Measurements from ENCODE around the gene SNCA. TPM values are rescaled to one million over a fixed set of nuclear protein-coding genes. Genes with fewer than 3 reads are reported as not detected.

SNCA gene
- total RNA-seq, 1 donor: 3.5 TPM

DNA sequence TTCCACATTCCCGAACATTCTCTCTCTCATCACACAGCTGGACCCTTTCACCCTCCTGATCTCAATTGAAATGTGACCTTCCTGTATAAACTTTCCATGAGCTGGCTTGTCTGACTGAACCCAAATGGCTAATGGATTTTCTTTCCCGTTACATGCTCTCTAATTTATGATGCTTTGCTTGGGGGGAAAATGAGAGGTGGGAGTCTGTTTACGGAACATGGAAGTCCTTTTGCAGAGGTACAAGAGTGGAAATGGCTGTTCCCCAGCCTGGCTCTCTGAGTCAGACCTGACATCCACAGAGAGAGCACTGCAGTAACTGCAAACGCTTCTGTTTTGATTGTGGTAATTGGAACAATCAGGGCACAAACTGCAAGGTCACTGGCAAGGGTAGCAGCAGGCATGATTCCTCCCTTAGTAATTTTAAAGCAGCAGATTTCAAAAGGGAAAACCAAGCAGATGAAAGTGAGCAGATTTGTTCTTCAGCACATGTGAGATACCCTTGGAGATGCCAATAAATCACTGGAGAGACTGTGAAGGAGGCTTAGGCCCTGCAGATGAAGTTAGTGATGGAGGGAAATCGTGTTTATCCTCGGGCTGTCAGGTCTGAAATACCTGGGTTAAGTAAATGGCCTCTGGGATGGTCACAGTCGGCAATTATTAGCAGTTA lies 83.9 kb downstream of the SNCA start:
- H3K4me3 ChIP-seq (ENCODE audit: low read depth, low read length): no peak overlapping the region
- DNase-seq (ENCODE audit: low read depth): peak; percentile 82
- TF ChIP-seq, protein P1, sequence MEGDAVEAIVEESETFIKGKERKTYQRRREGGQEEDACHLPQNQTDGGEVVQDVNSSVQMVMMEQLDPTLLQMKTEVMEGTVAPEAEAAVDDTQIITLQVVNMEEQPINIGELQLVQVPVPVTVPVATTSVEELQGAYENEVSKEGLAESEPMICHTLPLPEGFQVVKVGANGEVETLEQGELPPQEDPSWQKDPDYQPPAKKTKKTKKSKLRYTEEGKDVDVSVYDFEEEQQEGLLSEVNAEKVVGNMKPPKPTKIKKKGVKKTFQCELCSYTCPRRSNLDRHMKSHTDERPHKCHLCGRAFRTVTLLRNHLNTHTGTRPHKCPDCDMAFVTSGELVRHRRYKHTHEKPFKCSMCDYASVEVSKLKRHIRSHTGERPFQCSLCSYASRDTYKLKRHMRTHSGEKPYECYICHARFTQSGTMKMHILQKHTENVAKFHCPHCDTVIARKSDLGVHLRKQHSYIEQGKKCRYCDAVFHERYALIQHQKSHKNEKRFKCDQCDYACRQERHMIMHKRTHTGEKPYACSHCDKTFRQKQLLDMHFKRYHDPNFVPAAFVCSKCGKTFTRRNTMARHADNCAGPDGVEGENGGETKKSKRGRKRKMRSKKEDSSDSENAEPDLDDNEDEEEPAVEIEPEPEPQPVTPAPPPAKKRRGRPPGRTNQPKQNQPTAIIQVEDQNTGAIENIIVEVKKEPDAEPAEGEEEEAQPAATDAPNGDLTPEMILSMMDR (IDR thresholded peaks at IDR 0.05; ENCODE audit: insufficient read depth, low read depth, low read length): no peak

DNA sequence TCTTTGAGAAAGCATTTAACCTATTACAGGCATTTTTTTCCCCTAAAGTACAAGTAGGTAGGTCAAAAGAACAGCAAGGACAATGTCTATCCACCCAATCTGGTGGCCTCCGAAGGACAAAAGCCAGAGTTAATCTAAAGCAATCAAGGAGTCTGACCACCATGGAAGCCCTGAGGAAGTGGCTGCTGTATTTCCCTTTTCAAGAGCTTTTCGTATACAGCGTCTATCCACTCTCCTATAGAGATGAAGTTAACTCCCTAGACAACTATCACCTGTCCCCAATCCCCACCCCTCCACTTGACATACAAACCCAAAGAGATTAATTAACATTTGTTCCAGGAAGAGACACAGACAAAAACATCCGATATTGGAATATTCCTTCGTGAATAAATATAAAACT lies 85.5 kb downstream of the SNCA start:
- H3K4me3 ChIP-seq (ENCODE audit: low read depth, low read length): no peak overlapping the region
- TF ChIP-seq, protein P1 (IDR thresholded peaks at IDR 0.05; ENCODE audit: insufficient read depth, low read depth, low read length): no peak
- DNase-seq (ENCODE audit: low read depth): no peak

DNA sequence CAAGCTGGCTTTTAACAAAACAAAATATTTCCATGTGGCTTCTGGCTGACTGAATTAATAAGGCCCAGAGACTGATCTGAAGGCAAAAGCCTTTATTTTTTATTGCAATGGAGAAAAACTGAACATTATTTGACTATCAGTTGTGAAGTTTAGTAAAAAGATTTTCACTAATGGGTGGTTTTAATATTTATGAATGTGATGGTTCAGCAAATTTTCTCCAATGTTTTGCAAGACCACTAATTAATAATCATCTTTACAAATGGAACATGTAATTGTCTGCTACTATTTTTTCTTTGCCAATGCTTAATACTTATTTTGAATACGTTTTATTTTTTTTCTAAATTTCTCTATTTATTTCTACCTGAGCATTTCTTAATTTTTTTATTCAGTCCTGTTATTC lies 90.6 kb downstream of the SNCA start:
- TF ChIP-seq, protein P1 (IDR thresholded peaks at IDR 0.05; ENCODE audit: insufficient read depth, low read depth, low read length): no peak
- H3K4me3 ChIP-seq (ENCODE audit: low read depth, low read length): no peak overlapping the region
- DNase-seq (ENCODE audit: low read depth): no peak

DNA sequence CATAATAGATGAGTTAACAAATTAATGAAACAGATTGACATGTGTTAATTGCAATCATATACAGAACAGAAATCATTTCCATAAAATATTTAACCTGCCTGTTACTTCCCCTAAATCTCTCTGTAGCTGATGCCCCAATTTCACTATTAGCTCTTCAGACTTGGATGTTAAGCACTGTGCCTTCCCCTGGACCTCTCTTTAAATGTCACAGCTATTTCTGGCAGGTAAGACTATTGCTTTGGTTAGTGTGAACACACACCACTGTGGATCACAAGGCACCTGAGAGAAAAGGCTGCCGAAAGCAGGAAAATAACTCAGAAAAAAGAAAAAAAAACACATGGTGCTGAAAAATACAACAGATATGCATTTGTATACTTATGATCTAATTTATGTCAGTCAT lies 91.3 kb downstream of the SNCA start:
- TF ChIP-seq, protein P1 (IDR thresholded peaks at IDR 0.05; ENCODE audit: insufficient read depth, low read depth, low read length): no peak
- no peak for DNase-seq (ENCODE audit: low read depth)
- H3K4me3 ChIP-seq (ENCODE audit: low read depth, low read length): no peak overlapping the region

DNA sequence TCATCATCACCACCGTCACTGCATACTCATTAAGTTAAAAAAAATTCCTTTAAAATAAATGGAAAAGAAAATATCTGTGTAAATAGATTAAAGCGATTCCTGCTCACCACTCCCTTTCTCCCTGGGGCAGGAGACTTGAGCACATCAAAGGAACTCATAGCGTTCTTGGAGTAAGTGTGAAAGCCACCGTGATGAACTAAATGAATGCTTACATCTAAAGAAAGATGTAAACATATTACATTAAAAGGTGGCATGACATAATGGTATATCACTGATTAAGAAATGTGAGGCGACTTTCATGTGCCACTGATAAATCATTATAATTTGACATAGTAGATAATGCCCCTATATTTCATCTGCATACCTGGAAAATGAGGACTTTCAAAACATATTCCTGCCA lies 92.0 kb downstream of the SNCA start:
- TF ChIP-seq, protein P1 (IDR thresholded peaks at IDR 0.05; ENCODE audit: insufficient read depth, low read depth, low read length): no peak
- DNase-seq (ENCODE audit: low read depth): no peak
- no peak overlapping the region for H3K4me3 ChIP-seq (ENCODE audit: low read depth, low read length)

DNA sequence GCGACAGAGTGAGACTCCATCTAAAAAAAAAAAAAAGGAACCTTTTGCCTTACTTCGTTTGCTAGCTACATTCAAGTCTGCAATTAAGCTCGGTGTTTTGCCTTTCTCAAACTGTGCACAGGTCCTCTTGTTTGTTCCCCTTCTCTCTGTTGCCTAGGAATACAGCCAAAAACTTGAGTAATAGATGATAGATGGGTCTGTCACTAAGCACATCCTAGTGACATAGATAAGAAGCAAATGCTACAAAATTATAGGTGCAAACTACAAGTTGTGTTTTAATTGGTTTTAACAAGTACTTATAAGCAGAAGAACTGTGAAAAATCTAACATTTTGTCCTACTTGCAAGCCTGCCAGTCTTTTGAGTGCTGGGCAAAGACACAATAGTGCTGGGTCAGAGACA lies 95.2 kb downstream of the SNCA start:
- no peak overlapping the region for H3K4me3 ChIP-seq (ENCODE audit: low read depth, low read length)
- TF ChIP-seq, protein P1 (IDR thresholded peaks at IDR 0.05; ENCODE audit: insufficient read depth, low read depth, low read length): no peak
- DNase-seq (ENCODE audit: low read depth): no peak
